ENCODE measurements around the gene PBX1. TPM values are rescaled to one million over a fixed set of nuclear protein-coding genes. Genes with fewer than 3 reads are reported as not detected.

Gene PBX1
- total RNA-seq = 1 to 10 TPM; 2.0 to 3.1 TPM

DNA sequence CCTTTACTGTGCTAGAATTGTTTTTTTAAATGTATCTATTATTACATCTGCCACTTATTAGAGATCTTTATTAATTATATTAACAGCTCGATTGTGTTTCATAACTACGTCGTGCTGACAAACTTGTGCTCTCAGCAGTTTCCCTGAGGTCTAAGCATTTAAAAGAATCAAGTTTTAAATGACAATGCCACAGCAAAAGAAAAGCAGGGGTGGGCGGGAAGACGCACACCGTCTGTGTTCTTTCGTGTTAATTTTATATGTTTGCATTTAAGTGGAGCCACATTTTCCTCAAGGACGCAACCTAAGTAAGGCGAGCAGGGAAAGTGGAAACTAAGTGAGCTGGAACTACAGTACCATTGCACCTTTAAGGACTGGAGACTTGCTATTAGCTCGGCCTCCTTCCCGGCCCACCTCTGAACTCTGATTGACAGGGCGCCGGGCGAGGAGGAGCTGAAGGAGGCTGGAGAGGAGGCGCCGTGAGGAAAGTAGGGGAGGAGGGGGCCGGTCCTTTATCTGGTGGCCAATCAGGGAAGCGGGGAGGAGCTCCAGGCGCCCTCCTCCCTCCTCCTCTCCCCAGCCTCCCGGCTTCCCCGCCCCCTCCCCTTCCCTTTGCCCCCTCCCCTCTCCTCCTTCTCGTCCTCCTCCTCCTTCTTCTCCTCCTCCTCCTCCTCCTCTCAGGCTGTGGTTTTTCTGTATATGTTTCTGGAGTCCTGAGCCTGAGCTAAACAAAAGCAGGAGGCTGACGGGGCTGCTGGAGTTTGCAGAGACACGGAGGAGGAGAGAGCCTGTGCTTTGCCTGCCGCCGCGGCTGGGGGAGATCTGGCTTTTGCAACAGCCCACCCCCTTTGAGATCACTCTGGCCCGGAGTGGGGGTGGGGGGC, at the start of gene PBX1:
Gene PBX1 (plus strand): TSS at position 724 of the 881 bp plus-strand sequence.

Small RNAs within 50 kb of the gene (small RNA-seq; reads per million reads assigned to genes)
- gene RF00017 = 0 reads per million in 2 donors
- gene RF00019 = 0 reads per million in 2 donors
- gene RNU6-171P = 0 reads per million in 2 donors
